ENCODE data around the gene IRX4. TPM values are rescaled to one million over a fixed set of nuclear protein-coding genes. Genes with fewer than 3 reads are reported as not detected.
A peak's percentile ranks its signal among the peaks of the same experiment; 100 is the strongest.

Gene IRX4
- total RNA-seq, 1 donor from 2014 or later, result 19.6 TPM

- DNase-seq (no peak), ATAC-seq (no peak)
- intact Hi-C loops (cut with micrococcal nuclease), result no loop called here
These were observed 33.6 kb upstream of the IRX4 start for GRCh38 chr5:1916041-1917001.

DNA sequence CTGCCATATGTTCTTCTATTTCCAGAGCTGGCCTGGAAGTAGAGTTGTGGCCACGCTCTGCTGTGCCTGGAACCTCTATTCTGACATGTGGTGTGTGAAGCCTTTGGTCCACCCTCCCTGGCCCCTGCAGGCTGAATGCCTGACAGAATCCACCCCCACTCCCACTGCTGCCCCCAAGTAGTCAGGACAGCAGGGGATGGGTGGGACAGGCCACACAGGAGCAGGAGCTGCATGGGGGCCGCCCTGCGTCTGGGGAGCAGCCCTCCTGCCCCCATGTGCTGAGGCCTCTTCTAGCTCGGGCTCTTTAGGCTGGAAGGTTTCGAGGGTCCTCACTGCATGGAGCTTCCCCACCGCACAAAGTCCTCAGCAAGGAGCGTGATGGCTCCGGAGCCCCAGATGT is 32.6 kb upstream of the IRX4 start:
- intact Hi-C loops (cut with micrococcal nuclease), result no loop called here
- no peak for DNase-seq
- ATAC-seq, result no peak

- DNase-seq (no peak), ATAC-seq (no peak)
- intact Hi-C loops (cut with micrococcal nuclease), result no loop called here
These were observed 31.7 kb upstream of the IRX4 start for GRCh38 chr5:1914471-1914870.

DNA sequence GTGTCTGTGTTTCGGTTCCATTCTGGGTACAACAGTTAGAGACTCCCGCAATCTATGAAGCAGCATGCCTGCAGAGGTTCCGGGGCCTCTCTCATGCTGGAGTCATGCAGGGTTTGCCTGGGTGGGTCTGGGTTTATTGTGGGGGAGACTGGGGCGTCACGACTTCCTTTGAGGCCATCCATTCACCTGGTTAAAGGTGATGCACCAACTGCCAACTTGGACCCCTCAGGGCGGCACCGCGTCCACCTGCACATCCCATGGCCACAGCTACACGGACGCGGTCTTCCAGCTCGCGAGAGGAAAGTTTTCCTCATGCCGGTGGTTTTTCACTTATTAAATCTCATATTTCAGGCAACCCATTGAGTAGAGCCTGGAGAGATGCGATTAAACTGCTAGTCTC is 30.9 kb upstream of the IRX4 start:
- ATAC-seq, result no peak
- no peak for DNase-seq

DNA sequence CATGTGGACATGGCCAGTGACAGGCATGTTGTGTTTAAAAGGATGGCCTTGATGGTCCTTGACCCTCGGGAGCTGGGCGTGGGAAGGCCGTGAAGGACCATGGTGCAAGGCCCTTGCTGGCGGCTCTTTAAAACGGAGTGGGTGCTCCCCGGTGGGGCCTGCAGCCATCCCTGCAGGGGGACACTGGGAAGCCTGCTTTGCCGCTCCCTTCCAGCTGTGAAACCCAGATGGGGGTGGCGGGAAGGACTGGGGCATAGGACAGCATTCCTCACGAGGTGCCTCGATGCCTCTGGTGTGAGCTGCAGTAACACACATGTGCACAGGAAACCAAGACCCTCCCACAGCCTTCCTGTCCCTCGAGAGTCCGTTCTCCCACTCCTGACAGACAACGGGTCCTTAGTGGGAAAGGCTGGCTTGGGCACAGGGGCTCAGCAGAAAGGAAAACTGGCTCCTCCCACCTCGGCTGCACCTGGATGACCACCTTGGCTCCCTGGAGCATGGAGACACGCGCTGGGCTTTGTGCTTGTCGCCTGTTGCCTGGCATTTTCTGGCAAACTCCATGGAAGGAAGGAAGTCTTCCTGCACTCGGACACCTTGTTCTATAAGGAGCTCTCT is 30.3 kb upstream of the IRX4 start:
- no peak for ATAC-seq

More for the DNA sequence above, 30.9 kb upstream of the IRX4 start:
- intact Hi-C loops (cut with micrococcal nuclease), result no loop called here

DNA sequence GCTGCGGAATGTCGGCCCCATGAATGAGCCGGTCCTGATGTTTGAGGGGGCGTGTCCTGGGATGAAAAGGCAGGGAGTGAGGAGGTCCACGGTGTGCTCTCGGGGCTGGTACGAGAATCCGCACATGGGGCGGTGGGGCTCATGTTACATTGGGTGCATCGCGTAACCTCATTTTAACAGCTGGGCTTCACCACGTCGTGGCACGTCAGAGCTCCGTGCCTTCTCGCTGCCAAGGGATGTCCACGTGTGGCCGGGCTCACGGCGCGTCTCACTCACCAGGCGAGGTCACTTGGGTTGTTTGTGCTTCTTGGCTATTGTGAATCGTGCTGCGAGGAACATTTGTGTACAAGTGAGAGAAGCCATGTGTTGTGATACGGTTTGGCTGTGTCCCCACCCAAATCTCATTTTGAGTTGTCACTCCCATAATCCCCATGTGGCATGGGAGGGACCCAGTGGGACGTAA is 29.1 kb upstream of the IRX4 start:
- DNase-seq (peak; percentile 23), ATAC-seq (no peak)
- intact Hi-C loops (cut with micrococcal nuclease), result no loop called here

More for the DNA sequence above, 30.3 kb upstream of the IRX4 start:
- intact Hi-C loops (cut with micrococcal nuclease), result no loop called here
- no peak for DNase-seq

- DNase-seq (no peak), ATAC-seq (no peak)
- intact Hi-C loops (cut with micrococcal nuclease), result no loop called here
These were observed 28.4 kb upstream of the IRX4 start for GRCh38 chr5:1910861-1911772.

DNA sequence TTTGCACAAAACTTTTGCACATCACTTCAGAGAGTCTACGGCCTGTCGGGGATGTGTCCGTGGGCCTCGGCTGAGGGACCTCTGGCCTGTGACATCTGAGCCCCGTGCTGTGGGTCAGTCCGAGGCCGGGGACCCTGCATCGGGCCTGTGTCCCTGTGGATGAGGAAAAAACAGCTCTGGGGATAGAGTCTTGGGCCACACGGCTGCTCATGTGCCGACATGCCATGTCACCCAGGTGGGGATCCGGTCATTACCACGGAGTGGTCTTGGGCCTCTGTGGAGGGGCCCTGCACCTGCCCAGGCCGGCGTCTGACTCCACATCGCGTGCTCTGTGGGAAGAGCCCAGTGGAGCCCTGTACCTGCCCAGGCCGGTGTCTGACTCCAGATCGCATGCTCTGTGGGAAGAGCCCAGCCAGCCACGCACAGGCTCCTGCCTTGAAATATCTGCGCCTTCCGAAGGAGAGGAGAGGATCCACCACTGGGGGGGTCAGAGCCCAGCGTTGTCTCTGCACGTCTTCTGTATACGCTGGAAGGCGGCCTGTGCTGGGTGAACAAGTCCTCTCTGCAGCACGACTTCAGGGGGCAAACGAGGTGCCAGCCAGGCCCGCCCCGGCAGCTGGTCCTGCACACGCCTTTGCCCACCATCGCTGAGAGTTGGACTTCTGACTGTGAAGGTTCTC is 27.5 kb upstream of the IRX4 start:
- intact Hi-C loops (cut with micrococcal nuclease), result no loop called here
- DNase-seq (no peak), ATAC-seq (no peak)

DNA sequence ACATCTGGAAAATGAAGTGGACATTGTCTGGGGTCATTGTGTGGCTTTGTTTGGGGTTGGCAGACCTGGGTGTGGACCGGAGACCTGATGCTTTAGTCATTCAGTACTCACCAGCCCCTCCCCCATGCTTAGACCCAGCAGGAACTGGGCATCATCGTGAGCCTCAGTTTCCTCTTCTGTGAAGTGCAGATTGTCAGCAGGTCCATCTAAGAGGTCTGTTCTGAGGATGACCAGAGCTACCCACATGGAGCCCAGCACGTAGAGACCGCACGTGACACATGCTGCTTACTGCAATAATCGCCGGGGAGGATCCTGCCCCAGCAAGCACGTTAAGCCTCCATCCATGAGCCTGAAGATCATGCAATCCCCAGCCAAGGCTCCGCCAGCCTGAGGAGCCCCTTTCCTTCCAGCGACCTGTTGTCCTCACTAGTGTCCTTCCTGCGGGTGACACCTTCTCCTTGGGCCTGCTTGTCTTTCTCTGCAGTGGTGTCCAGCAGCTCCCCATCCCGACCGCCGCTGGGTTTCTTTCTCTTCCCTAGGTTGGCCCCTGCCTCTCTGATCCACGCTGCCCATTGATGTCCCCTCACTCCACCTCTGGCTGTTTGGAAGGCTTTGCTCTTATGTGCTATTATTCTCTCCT is 26.7 kb upstream of the IRX4 start:
- DNase-seq, result no peak
- intact Hi-C loops (cut with micrococcal nuclease), result no loop called here
- no peak for ATAC-seq

GRCh38 chr5:1908931-1909330 is 26.2 kb upstream of the IRX4 start:
- no peak for DNase-seq
- no peak for ATAC-seq
- intact Hi-C loops (cut with micrococcal nuclease), result no loop called here

DNA sequence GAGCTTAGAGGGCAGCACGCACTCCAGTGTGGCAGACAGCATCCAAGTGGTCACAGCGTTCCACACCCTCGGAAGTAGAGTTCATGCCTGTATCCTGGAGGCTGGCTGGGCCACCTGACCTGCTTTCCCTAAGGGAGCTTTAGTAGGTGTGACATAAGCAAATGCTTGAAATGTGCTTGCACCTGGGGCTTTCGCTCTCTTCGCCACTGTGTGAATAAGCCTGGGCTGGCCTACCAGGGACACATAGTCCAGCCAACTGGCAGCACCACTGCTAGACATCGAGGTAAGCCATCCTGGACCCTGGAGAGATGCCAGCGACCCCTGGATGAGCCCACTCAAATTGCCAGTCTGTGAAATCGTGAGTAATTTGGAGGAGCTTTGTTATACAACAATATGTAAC is 24.9 kb upstream of the IRX4 start:
- intact Hi-C loops (cut with micrococcal nuclease), result no loop called here
- DNase-seq (no peak), ATAC-seq (no peak)

GRCh38 chr5:1905108-1905507 is 22.4 kb upstream of the IRX4 start:
- intact Hi-C loops (cut with micrococcal nuclease), result no loop called here
- ATAC-seq (no peak), DNase-seq (no peak)

DNA sequence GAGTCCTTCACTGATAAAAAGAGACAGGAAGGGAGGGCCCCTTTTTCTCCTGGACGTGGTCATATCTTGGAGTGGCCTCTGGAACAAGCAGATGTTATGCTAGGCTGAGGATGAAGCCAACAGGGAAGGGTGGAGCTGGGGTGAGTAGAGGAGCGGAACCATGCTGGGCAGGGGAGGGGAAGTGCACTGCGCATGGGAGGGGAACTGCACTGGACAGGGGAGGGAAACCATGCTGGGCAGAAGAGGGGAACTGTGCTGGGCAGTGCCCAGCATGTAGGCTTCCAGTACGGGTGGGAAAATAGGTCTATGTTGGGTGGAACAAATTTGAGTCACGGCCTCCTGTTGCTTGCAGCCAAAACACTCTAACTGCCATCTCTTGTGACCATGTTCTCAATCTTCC is 19.3 kb upstream of the IRX4 start:
- intact Hi-C loops (cut with micrococcal nuclease), result no loop called here
- DNase-seq, result no peak
- ATAC-seq, result no peak

DNA sequence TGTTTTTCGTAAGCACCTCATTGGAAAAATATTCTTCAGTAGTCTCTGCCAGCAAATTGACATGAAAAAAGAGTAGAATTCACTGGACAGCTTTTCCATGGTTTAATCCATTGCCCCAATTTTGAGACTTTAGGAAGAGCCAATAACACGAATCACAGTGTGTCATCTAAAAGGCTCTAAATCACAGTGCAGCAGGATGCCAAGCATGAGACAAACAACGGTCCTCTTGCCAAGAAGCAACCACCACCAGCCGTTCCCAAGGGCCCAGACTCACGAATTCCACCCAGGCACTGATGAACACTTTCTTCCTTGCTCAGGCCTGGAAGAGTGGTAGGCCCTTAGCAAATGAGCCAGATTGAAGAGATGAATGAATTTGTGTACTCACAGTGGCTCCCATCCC is 18.3 kb upstream of the IRX4 start:
- intact Hi-C loops (cut with micrococcal nuclease), result no loop called here
- ATAC-seq (no peak), DNase-seq (no peak)

DNA sequence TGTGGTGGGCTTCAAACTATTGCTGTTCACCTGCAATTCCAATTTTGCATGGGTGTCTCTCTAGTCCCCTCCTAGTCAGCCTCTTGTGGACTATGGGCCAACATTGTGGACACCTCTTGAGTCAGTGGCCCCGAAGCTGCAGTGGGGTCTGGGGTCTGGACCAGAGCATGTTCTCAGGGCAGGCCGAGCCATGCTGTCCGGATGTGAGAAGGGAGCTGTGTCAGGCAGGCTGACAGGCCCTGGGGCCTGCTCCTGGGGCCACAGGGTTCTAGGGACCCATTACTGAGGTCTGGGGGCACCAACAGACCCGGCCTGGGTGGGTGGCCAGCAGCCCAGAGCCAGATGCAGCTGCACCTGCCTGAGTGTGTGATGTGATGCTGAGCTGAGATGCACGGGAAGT is 16.5 kb upstream of the IRX4 start:
- intact Hi-C loops (cut with micrococcal nuclease), result no loop called here
- DNase-seq (no peak), ATAC-seq (no peak)

DNA sequence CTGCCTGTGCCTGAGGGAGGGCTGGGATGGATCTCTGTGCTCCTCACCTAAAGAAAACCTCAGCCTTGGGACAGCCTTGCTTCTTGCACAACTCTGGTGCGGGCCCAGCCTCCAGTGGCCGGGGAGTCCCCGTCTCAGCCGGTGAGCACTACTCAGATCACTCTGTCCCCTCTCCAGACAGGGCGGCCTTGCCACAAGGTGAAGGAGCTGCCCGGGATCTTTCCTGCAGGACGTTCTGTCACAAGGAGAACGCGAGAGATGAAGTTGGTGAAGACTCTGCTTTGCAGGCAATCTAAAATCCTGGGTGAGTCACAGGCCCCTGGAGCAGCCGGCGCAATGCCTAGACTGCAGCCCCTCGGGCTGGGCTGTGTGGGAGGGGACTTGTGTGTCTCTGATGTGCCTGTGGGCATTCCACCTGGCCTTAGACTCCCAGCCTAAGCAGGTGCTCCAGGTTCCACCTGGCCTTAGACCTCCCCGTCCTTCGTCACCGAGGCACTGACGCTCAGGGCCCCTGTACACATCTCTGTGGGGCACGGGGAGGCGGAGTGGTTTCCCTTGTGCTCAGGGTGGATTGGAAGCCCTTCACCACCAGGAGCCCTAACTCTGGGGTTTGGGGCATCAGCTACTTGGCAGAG is 15.2 kb upstream of the IRX4 start:
- ATAC-seq (no peak), DNase-seq (no peak)
- intact Hi-C loops (cut with micrococcal nuclease), result no loop called here

DNA sequence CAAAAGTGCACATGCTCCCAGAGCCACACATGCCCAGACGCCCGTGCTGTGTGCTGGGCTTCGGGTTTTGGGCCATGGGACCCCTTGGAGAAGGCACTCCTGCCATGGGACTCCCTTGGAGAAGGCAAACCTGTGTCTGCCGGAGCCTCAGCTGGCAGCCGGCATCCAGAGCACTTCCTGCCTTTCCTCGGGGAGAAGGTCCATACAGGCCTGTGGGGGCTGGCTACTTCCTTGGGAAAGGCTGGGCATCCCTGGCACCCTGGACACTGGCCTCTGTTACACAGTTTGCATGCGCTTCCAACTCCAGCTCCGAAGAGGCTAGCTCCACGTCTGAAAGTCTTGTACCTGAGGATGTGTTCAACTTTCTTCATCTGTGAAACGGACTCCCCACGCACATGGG is 14.7 kb upstream of the IRX4 start:
- intact Hi-C loops (cut with micrococcal nuclease), result no loop called here
- DNase-seq, result peak; percentile 17
- no peak for ATAC-seq

Measured in left ventricle myocardium superior (tissue), 1 donor.